Mesothelial cell of epicardium (in vitro differentiated cells): ENCODE measurements around the gene COIL. TPM values are rescaled to one million over a fixed set of nuclear protein-coding genes. Genes with fewer than 3 reads are reported as not detected.

ENCODE experiments used
- DNase-seq, 2 experiments: peaks; one replicate each; pipeline ENCODE4 v3.0.0; 2021; ENCODE audit warnings: low spot score in 2 of 2; ENCODE audit not compliant: unreplicated experiment in 2 of 2
- H3K27ac Mint-ChIP-seq: 2 replicates; pipeline ENCODE4 v1.8.0; 2021; ENCODE audit warnings: mixed read lengths
- H3K27me3 Mint-ChIP-seq: 2 replicates; pipeline ENCODE4 v1.8.0; 2021; ENCODE audit warnings: low read depth, mixed read lengths
- H3K36me3 Mint-ChIP-seq: 2 replicates; pipeline ENCODE4 v1.8.0; 2021; ENCODE audit warnings: mixed read lengths
- H3K4me1 Mint-ChIP-seq: 2 replicates; pipeline ENCODE4 v1.8.0; 2021; ENCODE audit warnings: mixed read lengths
- H3K4me3 Mint-ChIP-seq: 2 replicates; pipeline ENCODE4 v1.8.0; 2021; ENCODE audit warnings: mild to moderate bottlenecking, moderate library complexity, mixed read lengths
- H3K9me3 Mint-ChIP-seq: 2 replicates; pipeline ENCODE4 v1.8.0; 2021; ENCODE audit warnings: mixed read lengths
- total RNA-seq: library from RNA; stranded (reverse); gene quantifications from 3 replicates; pipeline ENCODE4 v1.2.1, GENCODE V29; 2021
- TF ChIP-seq, protein P1 (sequence below): fragments of 200-600 bp; sonication (generic); IDR thresholded peaks from one replicate; pipeline ENCODE4 v1.5.0; 2021; ENCODE audit warnings: antibody characterized with exemption; ENCODE audit not compliant: unreplicated experiment

COIL gene
- total RNA-seq, 1 donor from 2014 or later, result 23.0 TPM

DNA sequence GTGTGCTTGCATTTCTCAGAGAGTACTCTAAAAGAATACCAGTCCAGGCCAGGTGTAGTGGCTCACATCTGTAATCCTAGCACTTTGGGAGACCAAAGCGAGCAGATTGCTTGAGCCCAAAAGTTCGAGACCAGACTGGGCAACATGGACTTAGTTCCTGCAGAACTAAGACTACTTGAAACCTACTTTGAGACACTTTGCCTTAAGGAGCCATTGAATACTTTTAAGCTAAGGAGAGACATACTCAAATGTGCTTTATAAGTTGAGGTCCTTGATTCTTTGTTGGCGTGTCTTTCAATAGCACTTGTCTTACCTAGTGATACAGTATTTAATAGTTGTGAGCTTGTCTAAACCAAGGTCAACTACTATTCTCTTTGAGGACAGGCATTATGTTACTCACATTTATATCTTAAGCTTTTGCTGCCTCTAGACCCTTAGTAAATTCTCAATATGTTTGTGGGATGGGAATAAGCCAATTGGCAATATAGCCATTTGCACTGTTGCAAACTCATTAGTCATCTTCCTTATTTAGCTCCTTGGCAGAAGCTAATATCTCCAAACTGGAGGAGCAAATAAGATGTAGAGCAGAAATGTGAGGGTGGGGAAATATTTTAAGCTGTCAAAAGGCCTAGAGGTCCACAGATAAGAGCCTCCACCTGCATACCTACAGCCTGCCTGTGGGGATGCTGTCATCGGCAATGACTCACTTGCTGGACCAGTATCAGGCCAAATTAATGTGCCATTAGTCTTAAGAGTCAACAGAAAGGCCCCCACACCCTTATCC, 33.4 kb upstream of the COIL start:
- TF ChIP-seq, protein P1, sequence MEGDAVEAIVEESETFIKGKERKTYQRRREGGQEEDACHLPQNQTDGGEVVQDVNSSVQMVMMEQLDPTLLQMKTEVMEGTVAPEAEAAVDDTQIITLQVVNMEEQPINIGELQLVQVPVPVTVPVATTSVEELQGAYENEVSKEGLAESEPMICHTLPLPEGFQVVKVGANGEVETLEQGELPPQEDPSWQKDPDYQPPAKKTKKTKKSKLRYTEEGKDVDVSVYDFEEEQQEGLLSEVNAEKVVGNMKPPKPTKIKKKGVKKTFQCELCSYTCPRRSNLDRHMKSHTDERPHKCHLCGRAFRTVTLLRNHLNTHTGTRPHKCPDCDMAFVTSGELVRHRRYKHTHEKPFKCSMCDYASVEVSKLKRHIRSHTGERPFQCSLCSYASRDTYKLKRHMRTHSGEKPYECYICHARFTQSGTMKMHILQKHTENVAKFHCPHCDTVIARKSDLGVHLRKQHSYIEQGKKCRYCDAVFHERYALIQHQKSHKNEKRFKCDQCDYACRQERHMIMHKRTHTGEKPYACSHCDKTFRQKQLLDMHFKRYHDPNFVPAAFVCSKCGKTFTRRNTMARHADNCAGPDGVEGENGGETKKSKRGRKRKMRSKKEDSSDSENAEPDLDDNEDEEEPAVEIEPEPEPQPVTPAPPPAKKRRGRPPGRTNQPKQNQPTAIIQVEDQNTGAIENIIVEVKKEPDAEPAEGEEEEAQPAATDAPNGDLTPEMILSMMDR, result no peak
- Mint-ChIP-seq H3K27me3 (no peaks in the 10 kb centered on the region), H3K36me3 (peaks cover 15% of the 10 kb centered on the region), H3K27ac (no peak overlapping the region), H3K4me1 (peaks cover 15% of the 10 kb centered on the region), H3K4me3 (no peak overlapping the region), H3K9me3 (no peaks in the 10 kb centered on the region)
- DNase-seq, result no peak

DNA sequence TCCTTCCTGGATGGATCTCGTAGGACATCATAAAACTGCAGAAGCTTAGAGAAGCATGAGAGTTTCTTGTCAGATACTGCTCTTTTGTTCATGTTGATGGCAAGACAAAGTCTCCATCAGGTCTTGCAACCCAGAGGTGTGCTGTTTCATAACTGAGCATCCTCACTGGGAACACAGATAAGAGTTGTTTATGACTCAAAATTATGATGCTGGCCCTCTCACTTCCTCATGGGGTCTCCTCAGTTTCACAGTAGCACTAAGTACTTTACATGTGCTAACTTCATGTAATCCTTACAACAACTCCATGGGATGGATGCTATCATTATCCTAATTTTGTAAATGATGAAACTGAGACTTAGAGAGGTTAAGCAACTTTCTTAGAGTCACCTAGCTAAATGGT, 31.5 kb upstream of the COIL start:
- Mint-ChIP-seq H3K9me3 (no peaks in the 10 kb centered on the region), H3K27me3 (no peaks in the 10 kb centered on the region)

DNA sequence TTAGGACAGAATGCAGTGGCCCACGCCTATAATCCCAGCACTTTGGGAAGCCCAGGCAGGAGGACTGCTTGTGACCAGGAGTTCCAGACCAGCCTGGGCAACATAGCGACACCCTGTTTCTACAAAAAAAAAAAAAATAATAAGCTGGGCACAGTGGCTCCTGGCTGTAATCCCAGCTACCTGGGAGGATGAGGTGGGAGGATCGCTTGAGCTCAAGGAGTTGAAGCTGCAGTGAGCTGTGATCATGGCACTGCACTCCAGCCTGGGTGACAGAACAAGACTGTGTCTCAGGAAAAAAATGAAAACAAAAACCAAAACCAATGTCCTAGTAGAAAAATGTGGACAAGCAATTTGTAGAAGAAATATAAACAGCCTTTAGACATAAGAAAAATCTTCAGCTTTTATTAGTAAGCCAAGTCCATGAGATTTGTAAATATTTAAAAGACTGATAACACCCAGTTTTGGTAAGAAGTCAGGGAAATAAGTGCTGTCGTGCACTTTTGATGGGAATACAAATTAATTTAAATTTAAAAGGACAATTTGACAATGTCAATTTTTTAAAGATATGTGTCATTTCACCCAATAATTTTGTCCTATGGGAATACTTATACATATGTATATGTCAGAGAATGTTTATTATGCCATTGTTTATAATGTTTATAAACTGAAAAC, 28.2 kb upstream of the COIL start:
- DNase-seq, result no peak
- Mint-ChIP-seq H3K4me1 (no peaks in the 10 kb centered on the region), H3K4me3 (no peak overlapping the region)

More for the DNA sequence above, 31.5 kb upstream of the COIL start:
- DNase-seq, result no peak
- TF ChIP-seq, protein P1, result no peak
- Mint-ChIP-seq H3K4me1 (peaks cover 15% of the 10 kb centered on the region), H3K27ac (no peak overlapping the region), H3K36me3 (peaks cover 18% of the 10 kb centered on the region), H3K4me3 (no peak overlapping the region)

DNA sequence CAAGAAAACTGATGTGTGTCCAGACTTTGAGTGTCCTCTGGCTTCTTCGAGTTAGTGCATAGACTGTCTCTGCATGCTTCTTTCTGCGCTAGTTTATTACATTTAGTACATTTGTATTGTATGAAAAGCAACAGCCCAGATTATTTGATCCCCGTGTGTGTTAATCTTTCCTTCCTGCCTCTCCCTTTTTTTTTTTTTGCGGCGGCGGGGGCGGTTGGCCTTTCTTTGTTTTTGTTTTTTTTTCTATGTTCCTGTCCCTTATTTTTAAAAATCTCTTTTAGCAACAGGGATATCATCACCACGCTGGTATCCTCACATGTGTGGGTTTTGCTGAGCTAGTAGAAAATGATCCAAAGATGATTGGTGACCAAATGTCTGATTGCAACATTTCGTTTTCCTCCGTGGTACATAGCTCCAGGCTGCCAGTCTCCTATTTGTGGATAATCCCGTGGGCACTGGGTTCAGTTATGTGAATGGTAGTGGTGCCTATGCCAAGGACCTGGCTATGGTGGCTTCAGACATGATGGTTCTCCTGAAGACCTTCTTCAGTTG, 26.5 kb upstream of the COIL start:
- no peak overlapping the region for H3K4me3 Mint-ChIP-seq
- H3K27ac Mint-ChIP-seq, result no peak overlapping the region
- no peaks in the 10 kb centered on the region for H3K27me3 Mint-ChIP-seq
- TF ChIP-seq, protein P1, result no peak
- DNase-seq, result no peak
- H3K36me3 Mint-ChIP-seq, result peaks cover 36% of the 10 kb centered on the region
- no peaks in the 10 kb centered on the region for H3K9me3 Mint-ChIP-seq
- H3K4me1 Mint-ChIP-seq, result peaks cover 4% of the 10 kb centered on the region

More for the DNA sequence above, 28.2 kb upstream of the COIL start:
- Mint-ChIP-seq H3K27me3 (no peaks in the 10 kb centered on the region), H3K9me3 (no peaks in the 10 kb centered on the region), H3K27ac (no peak overlapping the region), H3K36me3 (peaks cover 36% of the 10 kb centered on the region)
- TF ChIP-seq, protein P1, result no peak

- no peak for DNase-seq
- Mint-ChIP-seq H3K4me1 (peaks cover 7% of the 10 kb centered on the region), H3K4me3 (no peak overlapping the region), H3K27me3 (no peaks in the 10 kb centered on the region), H3K36me3 (peaks cover 38% of the 10 kb centered on the region), H3K27ac (no peak overlapping the region), H3K9me3 (no peaks in the 10 kb centered on the region)
- TF ChIP-seq, protein P1, result no peak
These were observed 24.7 kb upstream of the COIL start for GRCh38 chr17:56985371-56986162.
